Measurements from ENCODE around the gene HGF. TPM values are rescaled to one million over a fixed set of nuclear protein-coding genes. Genes with fewer than 3 reads are reported as not detected.

The HGF gene
- total RNA-seq, 1 donor from 2014 or later, result 4.9 TPM

DNA sequence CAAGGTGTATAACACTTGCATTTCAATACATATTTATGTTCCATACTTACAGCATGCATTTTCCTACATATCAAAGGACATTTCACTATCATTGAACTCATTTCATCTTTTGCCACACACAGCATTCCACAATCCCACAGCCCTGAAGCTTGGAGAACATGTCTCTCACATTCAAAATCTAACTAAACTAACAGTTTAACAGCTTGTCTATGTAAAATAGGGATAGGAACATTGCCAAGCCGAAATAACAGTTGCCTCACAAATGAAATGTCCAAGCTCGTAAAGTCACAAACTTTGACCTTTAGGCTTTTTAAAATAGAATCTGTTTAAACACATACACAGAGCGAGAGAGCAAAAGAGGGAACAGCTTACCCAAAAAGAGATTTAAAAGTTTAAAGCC lies 65.3 kb downstream of the HGF start:
- TF ChIP-seq, protein P1, sequence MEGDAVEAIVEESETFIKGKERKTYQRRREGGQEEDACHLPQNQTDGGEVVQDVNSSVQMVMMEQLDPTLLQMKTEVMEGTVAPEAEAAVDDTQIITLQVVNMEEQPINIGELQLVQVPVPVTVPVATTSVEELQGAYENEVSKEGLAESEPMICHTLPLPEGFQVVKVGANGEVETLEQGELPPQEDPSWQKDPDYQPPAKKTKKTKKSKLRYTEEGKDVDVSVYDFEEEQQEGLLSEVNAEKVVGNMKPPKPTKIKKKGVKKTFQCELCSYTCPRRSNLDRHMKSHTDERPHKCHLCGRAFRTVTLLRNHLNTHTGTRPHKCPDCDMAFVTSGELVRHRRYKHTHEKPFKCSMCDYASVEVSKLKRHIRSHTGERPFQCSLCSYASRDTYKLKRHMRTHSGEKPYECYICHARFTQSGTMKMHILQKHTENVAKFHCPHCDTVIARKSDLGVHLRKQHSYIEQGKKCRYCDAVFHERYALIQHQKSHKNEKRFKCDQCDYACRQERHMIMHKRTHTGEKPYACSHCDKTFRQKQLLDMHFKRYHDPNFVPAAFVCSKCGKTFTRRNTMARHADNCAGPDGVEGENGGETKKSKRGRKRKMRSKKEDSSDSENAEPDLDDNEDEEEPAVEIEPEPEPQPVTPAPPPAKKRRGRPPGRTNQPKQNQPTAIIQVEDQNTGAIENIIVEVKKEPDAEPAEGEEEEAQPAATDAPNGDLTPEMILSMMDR (conservative IDR thresholded peaks at IDR 0.05), result no peak
- Mint-ChIP-seq H3K36me3 (no peaks in the 10 kb centered on the region), H3K4me3 (no peak overlapping the region), H3K27ac (no peak overlapping the region), H3K27me3 (no peaks in the 10 kb centered on the region), H3K4me1 (ENCODE audit: unreplicated experiment) (no peaks in the 10 kb centered on the region), H3K9me3 (no peaks in the 10 kb centered on the region)
- no peak for DNase-seq (ENCODE audit: extremely low spot score, unreplicated experiment)

DNA sequence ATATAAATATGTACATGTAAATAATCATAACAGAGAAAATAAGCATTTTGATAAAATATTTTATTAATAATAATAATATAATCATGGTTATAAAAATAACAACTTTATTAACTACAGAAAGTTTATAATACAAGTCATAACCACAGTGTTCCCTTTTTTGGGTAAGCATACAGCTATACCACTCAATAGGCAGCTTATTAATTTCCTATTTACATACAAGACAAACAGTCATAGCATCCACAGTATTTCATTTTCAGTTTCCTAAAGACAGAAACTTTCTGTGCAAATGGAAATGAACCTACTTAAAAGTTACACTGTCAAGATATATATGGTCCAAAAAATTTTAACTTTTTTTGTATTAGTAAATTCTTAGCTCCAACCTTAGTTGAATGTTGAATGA lies 70.9 kb downstream of the HGF start:
- Mint-ChIP-seq H3K4me3 (no peak overlapping the region), H3K9me3 (no peaks in the 10 kb centered on the region), H3K27me3 (no peaks in the 10 kb centered on the region), H3K36me3 (no peaks in the 10 kb centered on the region), H3K4me1 (ENCODE audit: unreplicated experiment) (no peaks in the 10 kb centered on the region), H3K27ac (no peak overlapping the region)
- TF ChIP-seq, protein P1 (conservative IDR thresholded peaks at IDR 0.05), result no peak
- no peak for DNase-seq (ENCODE audit: extremely low spot score, unreplicated experiment)

DNA sequence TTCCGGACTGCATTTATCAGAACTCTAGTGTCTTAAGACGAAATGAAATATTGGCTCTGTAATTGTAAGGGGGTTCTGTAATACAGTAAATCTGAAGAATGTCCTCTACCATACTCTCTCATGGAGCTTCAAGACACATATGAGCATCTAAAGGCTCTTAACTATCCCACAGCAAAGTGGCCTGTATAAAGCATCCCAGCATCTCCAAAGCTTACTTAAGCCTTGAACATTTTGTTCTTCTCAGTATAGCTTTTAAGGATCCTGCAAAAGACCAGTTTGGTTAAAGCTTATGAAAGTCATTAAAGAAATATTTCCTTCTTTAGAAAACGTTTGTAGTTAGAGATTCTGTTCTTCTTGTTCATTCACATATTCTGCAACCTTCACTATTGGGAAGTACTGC lies 75.1 kb downstream of the HGF start:
- H3K4me1 Mint-ChIP-seq (ENCODE audit: unreplicated experiment), result peaks cover 8% of the 10 kb centered on the region
- TF ChIP-seq, protein P1 (conservative IDR thresholded peaks at IDR 0.05), result no peak
- H3K36me3 Mint-ChIP-seq, result no peaks in the 10 kb centered on the region
- DNase-seq (ENCODE audit: extremely low spot score, unreplicated experiment), result no peak
- no peaks in the 10 kb centered on the region for H3K27me3 Mint-ChIP-seq
- H3K9me3 Mint-ChIP-seq, result no peaks in the 10 kb centered on the region
- H3K4me3 Mint-ChIP-seq, result no peak overlapping the region
- no peak overlapping the region for H3K27ac Mint-ChIP-seq

DNA sequence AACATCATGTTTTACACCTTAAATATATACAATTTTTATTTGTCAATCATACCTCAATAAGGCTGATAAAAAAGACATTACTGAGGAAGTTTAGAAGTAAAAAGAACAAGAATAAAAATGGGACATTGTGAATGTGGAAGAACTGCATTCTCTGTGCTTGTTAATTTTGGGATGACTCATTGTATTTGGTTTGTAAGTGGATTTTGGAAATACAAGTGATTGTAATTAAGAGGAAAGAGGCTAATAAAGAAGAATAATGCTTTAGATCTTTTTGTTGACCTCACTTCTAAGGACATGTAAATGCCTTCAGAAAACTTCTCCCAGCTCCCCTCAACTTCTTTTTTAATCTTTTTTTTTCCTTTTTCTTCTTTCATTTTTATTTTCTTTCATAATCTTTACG lies 76.0 kb downstream of the HGF start:
- DNase-seq (ENCODE audit: extremely low spot score, unreplicated experiment), result no peak
- no peak overlapping the region for H3K4me3 Mint-ChIP-seq
- no peaks in the 10 kb centered on the region for H3K27me3 Mint-ChIP-seq
- H3K27ac Mint-ChIP-seq, result no peak overlapping the region
- peaks cover 8% of the 10 kb centered on the region for H3K4me1 Mint-ChIP-seq (ENCODE audit: unreplicated experiment)
- H3K36me3 Mint-ChIP-seq, result no peaks in the 10 kb centered on the region
- TF ChIP-seq, protein P1 (conservative IDR thresholded peaks at IDR 0.05), result no peak
- H3K9me3 Mint-ChIP-seq, result no peaks in the 10 kb centered on the region

DNA sequence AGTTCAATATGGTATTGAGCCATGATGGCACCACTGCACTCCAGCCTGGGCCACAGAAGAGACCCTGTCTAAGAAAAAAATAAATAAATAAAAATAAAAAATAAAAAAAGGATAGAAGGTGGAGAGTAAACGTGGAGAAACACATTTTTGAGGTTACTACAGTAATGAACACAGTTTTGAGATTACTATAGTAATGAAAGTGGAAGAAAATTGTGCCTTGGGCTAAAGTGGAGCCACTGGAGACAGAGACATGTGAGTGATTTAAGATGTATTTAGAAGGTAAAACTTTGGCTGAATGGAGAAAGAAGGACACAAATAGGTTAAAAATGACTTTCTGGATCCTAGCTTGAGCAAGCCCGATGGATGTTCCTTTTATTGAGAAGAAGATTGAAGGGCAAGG lies 76.8 kb downstream of the HGF start:
- Mint-ChIP-seq H3K4me1 (ENCODE audit: unreplicated experiment) (peaks cover 8% of the 10 kb centered on the region), H3K9me3 (no peaks in the 10 kb centered on the region), H3K4me3 (no peak overlapping the region), H3K27ac (no peak overlapping the region), H3K36me3 (no peaks in the 10 kb centered on the region), H3K27me3 (no peaks in the 10 kb centered on the region)
- no peak for DNase-seq (ENCODE audit: extremely low spot score, unreplicated experiment)
- TF ChIP-seq, protein P1 (conservative IDR thresholded peaks at IDR 0.05), result no peak

Measured in type B pancreatic cell (in vitro differentiated cells).